HepG2 (cell line): Measurements from ENCODE around the gene TMIGD3. TPM values are rescaled to one million over a fixed set of nuclear protein-coding genes. Genes with fewer than 3 reads are reported as not detected.

Experiments used
- BCL6 ChIP-seq: IDR thresholded peaks from 2 replicates; pipeline ENCODE4 v1.6.1; 2016; ENCODE audit warnings: missing genetic modification reagents, missing compliant biosample characterization
- DNMT1 ChIP-seq: sonication (generic); formaldehyde crosslinking; IDR thresholded peaks from 2 replicates; pipeline ENCODE4 v1.5.1; 2020; ENCODE audit warnings: mild to moderate bottlenecking, missing genetic modification reagents
- FOXP1 ChIP-seq, 2 experiments: fragments of 450-650 bp in 1 of 2; IDR thresholded peaks; 2 replicates each; pipeline ENCODE4 v1.6.1; 2017 to 2018; ENCODE audit warnings: antibody characterized with exemption in 1 of 2
- HMGA1 ChIP-seq: sonication (generic); formaldehyde crosslinking; conservative IDR thresholded peaks from 2 replicates; pipeline ENCODE4 v1.4.0; 2020; ENCODE audit warnings: missing genetic modification reagents
- KDM5A ChIP-seq: fragments of 200-600 bp; sonication (generic); IDR thresholded peaks from 2 replicates; pipeline ENCODE4 v1.7.0; 2018; ENCODE audit warnings: antibody characterized with exemption, mild to moderate bottlenecking, low read length, borderline replicate concordance
- KDM6A ChIP-seq: IDR thresholded peaks from 2 replicates; pipeline ENCODE4 v1.6.1; 2016; ENCODE audit warnings: low read depth
- KMT2B ChIP-seq: IDR thresholded peaks from 2 replicates; pipeline ENCODE4 v1.6.1; 2016; ENCODE audit warnings: missing genetic modification reagents, missing compliant biosample characterization
- NFYC ChIP-seq: IDR thresholded peaks from 2 replicates; pipeline ENCODE4 v1.6.1; 2016; ENCODE audit warnings: missing genetic modification reagents, missing compliant biosample characterization
- ONECUT2 ChIP-seq: sonication (generic); formaldehyde crosslinking; IDR thresholded peaks from 2 replicates; pipeline ENCODE4 v1.4.0; 2020; ENCODE audit warnings: missing genetic modification reagents
- PRPF4 ChIP-seq: fragments of 200-400 bp; formaldehyde crosslinking; IDR thresholded peaks from 2 replicates; pipeline ENCODE4 v1.6.1; 2016; ENCODE audit warnings: low read length, low read depth; ENCODE audit not compliant: poor library complexity, severe bottlenecking
- SAFB2 ChIP-seq: sonication (generic); formaldehyde crosslinking; IDR thresholded peaks from 2 replicates; pipeline ENCODE4 v1.5.1; 2020; ENCODE audit warnings: missing genetic modification reagents, low read depth, mild to moderate bottlenecking, borderline replicate concordance
- ZNF232 ChIP-seq: sonication (generic); formaldehyde crosslinking; IDR thresholded peaks from 2 replicates; pipeline ENCODE4 v1.4.0; 2020; ENCODE audit warnings: missing genetic modification reagents, borderline replicate concordance
- ZNF33A ChIP-seq: sonication (generic); formaldehyde crosslinking; IDR thresholded peaks from 2 replicates; pipeline ENCODE4 v1.5.1; 2020; ENCODE audit warnings: missing genetic modification reagents, mild to moderate bottlenecking, moderate library complexity, borderline replicate concordance
- ZNF33B ChIP-seq: sonication (generic); formaldehyde crosslinking; IDR thresholded peaks from 2 replicates; pipeline ENCODE4 v1.5.1; 2020; ENCODE audit warnings: mild to moderate bottlenecking, missing genetic modification reagents
- ZNF343 ChIP-seq: sonication (generic); formaldehyde crosslinking; IDR thresholded peaks from 2 replicates; pipeline ENCODE4 v1.4.0; 2020; ENCODE audit warnings: mild to moderate bottlenecking, missing genetic modification reagents
- ZSCAN20 ChIP-seq: sonication (generic); formaldehyde crosslinking; IDR thresholded peaks from 2 replicates; pipeline ENCODE4 v1.4.0; 2020; ENCODE audit warnings: missing genetic modification reagents, mild to moderate bottlenecking, borderline replicate concordance
- polyA plus RNA-seq, 8 experiments: library from polyadenylated mRNA; depleted of rRNA in 3 of 8; stranded (reverse) in 7 of 8; unstranded in 1 of 8; fragments of >200 nt; fragmentation: Illumina TruSeq in 4 of 8; extraction: Trizol in 4 of 8; gene quantifications; 2 replicates each; pipeline versions ENCODE4 v1.2.1 to v1.2.3, GENCODE V29; 2011 to 2016; ENCODE audit warnings: low read depth in 4 of 8, missing spikeins in 1 of 8, mixed read lengths in 1 of 8; ENCODE audit not compliant: insufficient read depth in 1 of 8
- total RNA-seq, 5 experiments: library from RNA; depleted of rRNA; stranded (reverse); fragments of >200 nt; fragmentation: Illumina TruSeq; extraction: Trizol; gene quantifications; 2 replicates each; pipeline ENCODE4 v1.2.3, GENCODE V29; 2016; ENCODE audit warnings: low read depth in 1 of 5
- TF ChIP-seq, protein P1 (sequence below), 2 experiments: fragments of 450-650 bp in 1 of 2; sonication (generic) in 1 of 2; formaldehyde crosslinking; IDR thresholded peaks; 2 replicates each; pipeline versions ENCODE4 v1.5.0 to v1.8.0; 2020 to 2022; ENCODE audit warnings: mild to moderate bottlenecking in 1 of 2, missing genetic modification reagents in 1 of 2
- TF ChIP-seq, protein P2 (sequence below): sonication (generic); formaldehyde crosslinking; IDR thresholded peaks from 2 replicates; pipeline ENCODE4 v1.5.1; 2020; ENCODE audit warnings: mild to moderate bottlenecking, missing genetic modification reagents
- TF ChIP-seq, protein P3 (sequence below): IDR thresholded peaks from 2 replicates; pipeline ENCODE4 v1.6.1; 2012; ENCODE audit warnings: low read depth, low read length, improper control_type of control experiment
- TF ChIP-seq, protein P4 (sequence below): sonication (generic); formaldehyde crosslinking; IDR thresholded peaks from 2 replicates; pipeline ENCODE4 v1.4.0; 2020; ENCODE audit warnings: missing genetic modification reagents, borderline replicate concordance

Gene TMIGD3
- total and polyA plus RNA-seq, 2 of the 13 experiments (the other 11 are each of a cell fraction or from before 2014, with no cell fraction given), result not detected

DNA sequence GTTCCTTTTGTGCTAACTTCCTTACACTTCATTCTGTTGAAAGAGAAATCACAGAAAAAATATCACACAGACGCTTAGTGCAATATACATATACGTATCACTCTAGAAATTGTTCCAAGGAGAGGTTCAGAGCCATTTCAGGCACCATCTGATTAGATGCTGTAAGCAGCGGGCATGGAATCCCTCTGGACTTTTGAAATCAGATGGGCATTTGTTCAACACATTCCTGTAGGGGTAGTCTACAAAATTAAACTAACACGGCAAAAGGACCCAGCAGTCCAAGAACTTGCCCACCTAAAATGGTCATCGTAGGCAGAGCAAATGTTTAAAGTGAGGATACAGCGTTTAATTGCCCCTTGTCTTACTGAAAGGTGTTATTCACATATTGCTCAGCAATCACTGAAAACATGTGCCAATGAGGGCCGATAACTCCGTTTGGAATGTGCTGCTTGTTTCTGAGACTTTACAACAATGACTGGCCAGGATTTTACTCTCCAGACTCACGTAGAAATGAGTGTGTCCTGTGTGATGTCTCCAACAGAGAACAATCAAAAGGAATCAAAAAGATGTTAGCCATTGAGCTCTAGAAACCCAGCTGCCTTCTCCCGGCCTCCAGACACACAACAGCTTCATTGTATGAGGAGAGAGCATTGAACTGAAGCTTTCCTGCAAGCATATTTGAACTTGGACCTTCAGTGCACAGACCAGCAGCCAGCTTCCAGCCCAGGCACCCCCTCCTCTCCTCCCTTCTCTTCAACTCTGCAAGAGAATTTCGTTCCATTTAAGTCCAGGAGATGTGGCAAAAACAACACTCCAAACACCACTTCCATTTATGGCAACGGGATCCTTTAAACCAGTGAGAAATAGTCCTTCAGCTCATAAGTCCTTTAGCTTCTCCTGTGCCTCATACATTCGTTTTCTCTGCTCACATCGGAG, 32.1 kb upstream of the TMIGD3 start (continued):
- no peak for TF ChIP-seq ZSCAN20
- TF ChIP-seq KMT2B, result peak; percentile 26; the same call in 1 of the 2 replicates
- TF ChIP-seq PRPF4, result no peak
- TF ChIP-seq BCL6 (CRISPR knock-in tag), result peak; percentile 83
- 0 out of 2 replicates have a peak, but pooled peaks have one; percentile 35 for TF ChIP-seq ZNF343 (CRISPR knock-in tag)
- TF ChIP-seq DNMT1 (CRISPR knock-in tag), result no peak
- TF ChIP-seq NFYC (CRISPR knock-in tag), result 0 out of 2 replicates have a peak, but pooled peaks have one; percentile 11
- TF ChIP-seq, protein P1, sequence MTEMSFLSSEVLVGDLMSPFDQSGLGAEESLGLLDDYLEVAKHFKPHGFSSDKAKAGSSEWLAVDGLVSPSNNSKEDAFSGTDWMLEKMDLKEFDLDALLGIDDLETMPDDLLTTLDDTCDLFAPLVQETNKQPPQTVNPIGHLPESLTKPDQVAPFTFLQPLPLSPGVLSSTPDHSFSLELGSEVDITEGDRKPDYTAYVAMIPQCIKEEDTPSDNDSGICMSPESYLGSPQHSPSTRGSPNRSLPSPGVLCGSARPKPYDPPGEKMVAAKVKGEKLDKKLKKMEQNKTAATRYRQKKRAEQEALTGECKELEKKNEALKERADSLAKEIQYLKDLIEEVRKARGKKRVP (CRISPR knock-in tag; IDR thresholded peaks at IDR 0.05), result no peak
- TF ChIP-seq, protein P2, sequence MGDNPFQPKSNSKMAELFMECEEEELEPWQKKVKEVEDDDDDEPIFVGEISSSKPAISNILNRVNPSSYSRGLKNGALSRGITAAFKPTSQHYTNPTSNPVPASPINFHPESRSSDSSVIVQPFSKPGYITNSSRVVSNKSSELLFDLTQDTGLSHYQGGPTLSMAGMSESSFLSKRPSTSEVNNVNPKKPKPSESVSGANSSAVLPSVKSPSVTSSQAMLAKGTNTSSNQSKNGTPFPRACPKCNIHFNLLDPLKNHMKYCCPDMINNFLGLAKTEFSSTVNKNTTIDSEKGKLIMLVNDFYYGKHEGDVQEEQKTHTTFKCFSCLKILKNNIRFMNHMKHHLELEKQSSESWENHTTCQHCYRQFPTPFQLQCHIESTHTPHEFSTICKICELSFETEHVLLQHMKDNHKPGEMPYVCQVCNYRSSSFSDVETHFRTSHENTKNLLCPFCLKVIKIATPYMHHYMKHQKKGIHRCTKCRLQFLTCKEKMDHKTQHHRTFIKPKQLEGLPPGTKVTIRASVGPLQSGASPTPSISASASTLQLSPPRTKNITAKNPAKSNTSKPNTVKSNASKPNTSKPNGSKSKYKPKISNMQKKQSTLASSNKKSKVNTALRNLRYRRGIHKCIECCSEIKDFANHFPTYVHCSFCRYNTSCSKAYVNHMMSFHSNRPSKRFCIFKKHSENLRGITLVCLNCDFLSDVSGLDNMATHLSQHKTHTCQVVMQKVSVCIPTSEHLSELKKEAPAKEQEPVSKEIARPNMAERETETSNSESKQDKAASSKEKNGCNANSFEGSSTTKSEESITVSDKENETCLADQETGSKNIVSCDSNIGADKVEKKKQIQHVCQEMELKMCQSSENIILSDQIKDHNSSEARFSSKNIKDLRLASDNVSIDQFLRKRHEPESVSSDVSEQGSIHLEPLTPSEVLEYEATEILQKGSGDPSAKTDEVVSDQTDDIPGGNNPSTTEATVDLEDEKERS (CRISPR knock-in tag), result 0 out of 2 replicates have a peak, but pooled peaks have one; percentile 23
- TF ChIP-seq KDM5A, result 0 out of 2 replicates have a peak, but pooled peaks have one; percentile 29
- TF ChIP-seq HMGA1 (CRISPR knock-in tag), result no peak
- TF ChIP-seq ZNF33A (CRISPR knock-in tag), result 0 out of 2 replicates have a peak, but pooled peaks have one; percentile 30
- peak; percentile 47; the same call in 1 of the 2 replicates for TF ChIP-seq KDM6A
- no peak for TF ChIP-seq ONECUT2 (CRISPR knock-in tag)
- TF ChIP-seq, protein P3, sequence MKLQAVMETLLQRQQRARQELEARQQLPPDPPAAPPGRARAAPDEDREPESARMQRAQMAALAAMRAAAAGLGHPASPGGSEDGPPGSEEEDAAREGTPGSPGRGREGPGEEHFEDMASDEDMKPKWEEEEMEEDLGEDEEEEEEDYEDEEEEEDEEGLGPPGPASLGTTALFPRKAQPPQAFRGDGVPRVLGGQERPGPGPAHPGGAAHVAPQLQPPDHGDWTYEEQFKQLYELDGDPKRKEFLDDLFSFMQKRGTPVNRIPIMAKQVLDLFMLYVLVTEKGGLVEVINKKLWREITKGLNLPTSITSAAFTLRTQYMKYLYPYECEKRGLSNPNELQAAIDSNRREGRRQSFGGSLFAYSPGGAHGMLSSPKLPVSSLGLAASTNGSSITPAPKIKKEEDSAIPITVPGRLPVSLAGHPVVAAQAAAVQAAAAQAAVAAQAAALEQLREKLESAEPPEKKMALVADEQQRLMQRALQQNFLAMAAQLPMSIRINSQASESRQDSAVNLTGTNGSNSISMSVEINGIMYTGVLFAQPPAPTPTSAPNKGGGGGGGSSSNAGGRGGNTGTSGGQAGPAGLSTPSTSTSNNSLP, result peak; percentile 80
- no peak for TF ChIP-seq ZNF232
- no peak for TF ChIP-seq SAFB2
- TF ChIP-seq ZNF33B (CRISPR knock-in tag), result no peak
- TF ChIP-seq, protein P4, sequence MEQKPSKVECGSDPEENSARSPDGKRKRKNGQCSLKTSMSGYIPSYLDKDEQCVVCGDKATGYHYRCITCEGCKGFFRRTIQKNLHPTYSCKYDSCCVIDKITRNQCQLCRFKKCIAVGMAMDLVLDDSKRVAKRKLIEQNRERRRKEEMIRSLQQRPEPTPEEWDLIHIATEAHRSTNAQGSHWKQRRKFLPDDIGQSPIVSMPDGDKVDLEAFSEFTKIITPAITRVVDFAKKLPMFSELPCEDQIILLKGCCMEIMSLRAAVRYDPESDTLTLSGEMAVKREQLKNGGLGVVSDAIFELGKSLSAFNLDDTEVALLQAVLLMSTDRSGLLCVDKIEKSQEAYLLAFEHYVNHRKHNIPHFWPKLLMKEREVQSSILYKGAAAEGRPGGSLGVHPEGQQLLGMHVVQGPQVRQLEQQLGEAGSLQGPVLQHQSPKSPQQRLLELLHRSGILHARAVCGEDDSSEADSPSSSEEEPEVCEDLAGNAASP (CRISPR knock-in tag), result peak; percentile 53; the same call in 1 of the 2 replicates
- no peak for TF ChIP-seq FOXP1 (IDR thresholded peaks at IDR 0.05)
- peak; percentile 51; the same call in 1 of the 2 replicates for TF ChIP-seq FOXP1 (CRISPR knock-in tag; IDR thresholded peaks at IDR 0.05)
